Activated CD8-positive, alpha-beta memory T cell treated with anti-CD3 and anti-CD28 coated beads, Interleukin-2, amount 50 U/mL, for 24 hours (primary cell): ENCODE measurements around the gene FLAD1.
A peak's percentile ranks its signal among the peaks of the same experiment; 100 is the strongest.

ENCODE experiments used
- DNase-seq: peaks from one replicate; pipeline ENCODE4 v3.0.0-alpha.2; 2020; ENCODE audit errors: extremely low read depth

The FLAD1 gene

DNA sequence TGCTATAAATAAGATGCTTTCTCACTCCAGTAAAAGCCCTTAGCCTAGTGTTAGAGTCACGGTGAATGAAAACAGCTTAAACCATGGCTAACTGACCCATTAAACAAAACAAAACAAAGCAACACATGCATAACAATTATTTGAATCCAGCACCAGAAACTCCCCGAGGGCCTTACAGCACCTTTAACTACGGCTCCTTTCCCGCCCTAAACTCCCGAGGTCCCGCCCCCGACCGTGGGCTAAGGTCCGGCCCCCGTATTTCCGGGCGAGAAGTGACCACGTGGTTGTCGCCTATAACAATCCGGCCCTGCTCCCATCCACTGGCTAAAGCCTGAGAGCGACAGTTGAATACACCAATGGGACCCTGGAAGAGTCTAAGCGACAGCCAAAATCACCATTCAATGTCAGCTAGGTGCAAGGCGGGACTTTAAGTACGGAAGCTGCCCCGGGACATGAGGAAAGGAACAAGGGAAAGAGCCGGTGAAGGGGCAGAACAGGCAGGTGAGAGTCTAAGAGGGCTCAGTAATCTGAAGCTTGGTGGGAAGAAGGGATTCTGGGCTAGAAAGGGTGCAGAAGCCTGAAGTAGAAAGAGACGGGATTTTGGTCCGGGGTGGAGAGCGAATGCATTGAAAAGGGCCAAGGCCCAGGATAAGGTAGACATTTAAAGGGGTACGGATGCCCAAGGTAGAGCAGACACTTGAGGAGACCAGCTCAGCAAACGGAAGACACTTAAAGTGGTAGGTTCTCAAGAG, at the start of gene FLAD1:
Gene FLAD1, plus strand, starts transcription at position 448 of the 752 bp plus-strand sequence. CDS start 351 bp downstream, outside the sequence.
- peak; percentile 93 for DNase-seq

DNA sequence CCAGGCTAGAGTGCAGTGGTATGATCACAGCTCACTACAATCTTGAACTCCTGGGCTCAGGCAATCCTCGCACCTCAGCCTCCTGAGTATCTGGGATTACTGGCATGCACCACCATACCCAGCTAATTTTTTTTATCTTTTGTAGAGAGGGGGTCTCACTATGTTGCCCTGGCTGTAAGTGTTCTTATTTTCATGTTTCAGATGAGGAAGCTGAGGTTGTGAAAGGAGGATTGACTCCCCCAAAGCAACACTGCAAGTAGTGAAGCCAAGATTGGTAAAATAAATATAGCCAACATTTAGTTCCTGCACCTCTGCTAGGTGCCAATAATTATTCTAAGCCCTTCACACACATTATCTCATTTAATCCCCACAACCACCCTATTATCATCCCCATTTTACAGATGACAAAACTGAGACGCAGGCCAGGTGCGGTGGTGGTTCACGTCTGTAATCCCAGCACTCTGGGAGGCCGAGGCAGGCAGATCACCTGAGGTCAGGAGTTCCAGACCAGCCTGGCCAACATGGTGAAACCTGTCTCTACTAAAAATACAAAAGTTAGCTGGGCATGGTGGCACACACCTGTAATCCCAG, 48.7 kb upstream of the FLAD1 start:
- DNase-seq = no peak

DNA sequence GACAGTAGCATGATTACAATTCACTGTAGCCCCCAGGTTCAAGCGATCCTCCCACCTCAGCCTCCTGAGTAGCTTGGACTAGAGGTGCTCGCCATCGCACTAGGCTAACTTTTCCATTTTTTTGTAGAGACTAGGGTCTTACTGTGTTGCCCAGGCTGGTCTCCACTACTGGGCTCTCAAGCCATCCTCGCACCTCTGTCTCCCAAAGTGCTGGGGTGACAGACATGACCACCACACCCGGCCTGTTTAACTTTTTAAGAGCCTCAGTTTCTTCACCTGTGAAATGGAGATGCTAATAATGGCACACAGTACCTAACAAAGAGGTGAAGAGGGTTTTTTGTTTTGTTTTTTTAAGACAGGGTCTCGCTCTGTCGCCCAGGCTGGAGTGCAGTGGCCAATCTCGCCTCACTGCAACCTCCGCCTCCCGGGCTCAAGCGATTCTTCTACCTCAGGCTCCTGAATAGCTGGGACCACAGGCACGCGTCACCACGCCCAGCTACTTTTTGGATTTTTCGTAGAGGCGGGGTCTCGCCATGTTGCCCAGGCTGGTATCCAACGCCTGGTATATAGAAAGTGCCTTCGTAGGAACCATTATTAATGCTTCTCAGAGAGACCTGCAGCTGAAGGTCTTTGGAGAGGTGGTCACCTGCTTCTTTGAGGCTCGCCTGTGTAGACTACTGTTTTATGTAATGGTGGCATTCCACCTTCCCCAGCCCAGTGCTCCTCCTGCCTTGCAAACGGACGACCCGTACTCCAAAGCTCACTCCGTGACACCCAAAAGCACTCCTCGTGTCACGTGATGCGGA, 47.2 kb upstream of the FLAD1 start:
- no peak for DNase-seq

DNA sequence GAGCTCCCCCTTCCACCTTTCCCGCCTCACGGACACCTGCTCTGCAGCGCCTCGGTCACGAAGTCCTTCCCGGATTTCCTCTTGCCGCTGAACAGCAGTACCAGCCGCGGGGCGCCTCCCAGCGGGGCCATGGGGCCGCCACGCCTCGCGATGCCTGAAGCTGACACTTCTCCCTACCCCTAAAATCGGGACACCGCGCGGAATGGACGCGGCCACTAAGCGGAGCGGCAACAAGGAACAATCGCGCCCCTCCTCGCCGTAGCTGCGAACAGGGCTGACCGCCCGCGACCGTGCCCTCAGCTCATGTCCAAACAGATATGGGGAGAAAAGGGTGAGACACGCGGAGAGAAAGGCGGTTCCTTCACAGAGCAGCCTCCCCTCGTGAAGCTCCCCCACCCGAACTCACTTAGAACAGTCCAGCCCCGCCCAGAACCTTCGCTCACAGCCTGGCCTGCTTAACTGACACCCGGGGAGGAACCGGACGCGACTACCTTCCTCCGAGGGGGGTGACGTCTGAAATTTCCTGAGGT, 46.5 kb upstream of the FLAD1 start, which contains the start of gene PMVK:
Gene PMVK, minus strand, starts transcription at position 165 of the 530 bp plus-strand sequence. Its CDS starts 34 bp downstream, at position 131.
- peak; percentile 93 for DNase-seq

DNA sequence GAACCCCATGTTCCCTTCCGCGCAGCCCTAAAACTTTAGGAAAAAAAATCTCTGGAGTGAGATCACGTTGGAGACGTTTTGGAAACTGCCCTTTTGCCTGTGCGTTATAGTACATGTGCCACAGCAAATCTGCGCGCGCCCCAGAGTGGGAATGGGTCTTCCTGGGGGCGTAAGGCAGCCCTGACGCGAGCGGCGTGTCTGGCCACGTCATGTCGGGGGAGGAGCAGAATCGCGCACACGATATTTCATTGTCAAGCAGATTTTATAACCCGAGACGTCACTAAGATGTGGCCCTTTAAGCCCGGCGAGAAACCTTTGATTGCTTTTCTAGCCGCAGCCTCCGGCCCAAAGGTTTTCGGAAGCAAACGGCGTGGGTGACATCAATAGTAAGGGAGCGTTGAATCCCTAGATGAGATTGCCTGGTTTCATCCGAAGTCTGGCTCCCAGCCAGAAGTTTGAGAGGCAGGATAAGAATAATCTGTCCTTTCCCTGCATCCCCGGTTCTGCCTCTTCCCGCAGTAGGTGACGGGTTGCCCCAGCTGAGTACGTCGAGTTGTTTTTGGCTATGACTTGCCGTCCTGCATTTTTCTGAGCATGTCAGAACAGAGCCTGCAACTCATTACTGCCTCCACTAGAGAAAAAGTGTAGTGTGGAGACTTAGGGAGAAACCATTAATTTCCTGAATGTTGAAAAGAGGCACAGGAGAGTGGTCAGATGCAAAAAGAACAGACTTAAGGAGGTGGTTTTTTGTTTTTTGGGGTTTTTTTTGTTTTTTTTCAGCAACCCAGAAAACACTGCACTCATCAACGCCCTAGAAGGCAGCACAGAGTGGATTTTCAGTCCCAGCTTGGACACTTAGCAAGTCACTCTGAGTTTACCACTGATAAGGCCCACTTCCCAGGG, 45.8 kb upstream of the FLAD1 start:
- peak; percentile 71 for DNase-seq

DNA sequence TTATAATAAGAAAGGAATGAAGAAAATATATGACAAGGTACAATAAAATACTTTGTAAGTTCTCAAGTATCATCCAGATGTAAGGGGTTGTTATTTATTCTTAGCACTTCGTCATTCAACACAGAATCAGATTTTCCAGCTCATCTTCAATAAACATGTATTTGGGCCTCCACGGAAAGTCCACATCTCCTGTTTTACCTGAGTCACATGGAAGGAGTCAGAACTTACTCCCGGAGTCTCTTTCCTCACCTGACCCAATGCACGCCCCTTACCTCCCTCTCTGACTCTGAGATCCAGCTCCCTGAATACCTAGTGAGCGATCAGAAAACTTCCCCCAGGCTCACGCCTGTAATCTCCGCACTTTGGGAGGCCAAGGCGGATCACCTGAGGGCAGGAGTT, 45.2 kb upstream of the FLAD1 start:
- DNase-seq = no peak

DNA sequence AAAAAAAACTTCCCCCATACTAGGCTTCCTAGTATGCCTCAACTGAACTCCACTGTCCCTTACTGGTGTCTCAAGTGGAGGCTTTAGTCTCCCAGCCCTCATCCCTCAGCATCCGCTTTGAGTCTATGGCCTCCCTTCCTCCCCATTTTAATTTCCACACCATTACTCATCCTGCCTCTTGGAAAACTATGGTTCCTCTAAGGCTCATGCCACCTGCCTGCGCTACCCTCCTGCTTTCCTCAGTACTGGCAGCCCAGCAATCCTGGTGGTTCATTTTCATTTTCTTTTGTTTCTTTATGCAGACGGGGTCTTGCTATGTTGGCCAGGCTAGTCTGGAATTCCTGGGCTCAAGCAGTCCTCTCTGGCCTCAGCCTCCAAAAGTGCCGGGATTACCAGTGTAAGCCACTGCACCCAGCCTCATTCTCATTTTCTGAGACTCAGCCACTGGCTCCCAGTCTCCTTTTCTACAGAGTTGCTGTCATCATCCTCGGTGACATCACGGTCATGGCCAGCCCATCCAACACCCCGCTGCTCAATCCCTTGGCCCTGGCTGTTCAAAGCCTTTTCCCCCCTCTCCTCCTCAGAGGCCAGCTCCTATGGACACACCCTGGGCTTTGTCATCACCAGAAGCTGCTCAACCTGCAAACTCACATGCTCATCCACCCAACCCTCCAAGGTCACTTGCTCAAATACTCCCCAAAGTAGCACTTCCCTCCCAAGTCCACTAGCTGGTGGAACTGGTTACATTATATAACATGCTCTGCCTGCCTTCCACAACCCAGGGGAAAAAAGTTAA, 44.3 kb upstream of the FLAD1 start:
- no peak for DNase-seq

DNA sequence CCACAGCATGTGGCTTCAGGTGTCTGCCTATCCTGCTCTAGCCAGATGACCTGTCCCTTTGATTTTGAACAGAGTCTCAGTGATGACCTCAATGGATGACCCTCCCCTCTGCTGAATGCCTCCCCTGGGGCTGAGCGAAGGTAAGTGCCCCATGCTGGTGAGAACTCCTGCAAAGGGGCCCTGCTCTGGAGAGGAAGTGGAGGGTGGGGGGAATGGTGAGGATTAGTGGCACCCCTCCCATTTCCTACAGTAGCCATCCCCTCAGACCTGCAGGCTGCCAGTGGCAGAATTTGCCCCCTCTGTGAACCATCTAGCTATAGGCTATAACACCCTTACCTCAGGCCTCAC, 43.0 kb upstream of the FLAD1 start:
- no peak for DNase-seq

DNA sequence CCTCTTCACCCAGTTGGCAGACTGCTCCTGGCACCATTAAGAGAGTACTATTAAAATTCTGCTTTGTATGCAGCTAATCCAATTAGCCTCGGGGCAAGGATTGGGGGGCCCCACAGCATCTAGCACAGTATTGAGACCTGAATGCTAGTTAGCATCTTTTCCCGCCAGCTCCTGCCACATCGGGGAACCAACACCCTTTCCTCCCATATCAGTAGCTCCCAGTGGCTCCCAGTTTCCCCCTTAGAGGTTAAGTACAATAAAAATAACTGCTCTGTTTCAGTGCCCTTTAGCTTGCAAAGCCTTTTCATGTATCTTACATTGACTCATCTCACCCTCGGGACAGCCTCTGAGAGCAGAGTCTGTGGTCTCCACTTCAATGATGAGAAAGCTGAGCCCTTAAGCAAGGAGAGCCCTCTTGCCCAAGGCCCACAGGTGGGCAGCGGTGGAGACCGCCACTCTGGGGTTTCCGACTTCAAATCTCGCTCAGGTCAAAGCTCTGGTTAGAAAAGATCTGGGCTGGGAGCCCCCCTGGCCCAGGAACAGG, 42.4 kb upstream of the FLAD1 start:
- no peak for DNase-seq

DNA sequence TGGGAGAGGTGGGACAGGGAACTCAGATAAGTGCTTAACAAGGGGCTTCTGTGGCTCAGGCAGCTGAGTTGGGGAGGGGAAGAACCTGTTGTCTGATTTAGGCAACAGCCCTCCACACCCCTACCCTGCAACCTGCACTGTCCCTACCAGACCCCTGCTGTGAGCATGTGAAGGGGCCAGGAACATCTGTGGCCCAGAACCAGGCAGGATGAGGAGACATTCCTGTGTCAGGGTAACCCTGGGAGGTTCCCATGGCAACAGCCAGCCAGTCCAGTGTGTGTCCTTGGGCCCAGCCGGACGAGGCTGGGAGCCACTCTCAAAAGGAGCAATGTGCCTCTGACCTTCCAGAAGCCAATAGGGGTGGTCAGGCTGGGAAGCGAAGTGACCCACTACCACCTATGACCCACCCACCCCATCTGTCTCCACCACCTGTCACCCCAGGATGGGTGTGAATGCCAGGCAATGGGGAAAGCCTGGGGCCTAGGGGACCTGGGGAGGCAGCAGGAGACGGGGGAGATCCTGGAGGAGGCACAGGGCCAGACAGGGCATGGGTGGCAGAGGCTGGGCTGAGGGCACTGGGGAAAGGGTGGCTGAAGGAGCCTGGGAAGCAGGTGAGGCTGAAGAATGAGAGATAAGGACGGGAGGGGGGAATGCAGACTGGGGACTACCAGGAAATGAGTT, 41.7 kb upstream of the FLAD1 start:
- DNase-seq = no peak

DNA sequence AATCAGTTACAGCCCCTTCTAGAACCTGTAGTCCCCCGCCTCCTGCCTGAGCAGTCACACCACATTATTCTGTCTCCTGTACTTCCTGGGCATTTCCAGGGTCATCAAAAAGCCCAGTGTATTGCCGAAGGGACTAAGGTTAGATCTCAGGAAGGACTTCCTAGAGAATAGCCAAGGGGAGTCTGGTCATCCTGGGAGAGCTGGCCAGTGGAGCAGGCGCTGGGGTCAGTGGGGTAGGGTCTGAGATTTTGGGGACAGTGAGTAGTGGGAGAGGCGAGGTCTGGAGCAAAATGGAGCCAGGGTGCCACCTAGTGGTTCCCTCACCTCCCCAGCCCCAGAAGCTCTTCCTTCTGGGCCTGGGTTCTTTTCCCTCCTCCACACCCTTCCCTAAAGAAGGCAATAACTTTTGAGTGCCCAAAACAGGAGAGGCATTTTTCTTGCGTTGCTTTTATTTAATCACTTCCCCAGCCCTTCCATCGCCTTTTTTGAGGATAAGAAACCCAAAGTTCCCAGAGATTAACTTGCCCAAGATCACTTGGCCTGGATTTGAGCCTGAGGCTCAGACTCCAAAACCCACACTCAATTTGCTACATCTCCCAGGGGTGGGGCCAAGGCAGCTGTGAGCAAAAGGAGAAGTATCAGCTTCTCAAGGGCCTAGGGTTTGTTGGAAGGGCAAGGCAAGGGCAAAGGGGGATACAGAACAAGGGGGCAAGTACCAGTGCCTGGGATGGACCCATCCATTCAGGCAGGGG, 39.3 kb upstream of the FLAD1 start:
- DNase-seq = no peak

DNA sequence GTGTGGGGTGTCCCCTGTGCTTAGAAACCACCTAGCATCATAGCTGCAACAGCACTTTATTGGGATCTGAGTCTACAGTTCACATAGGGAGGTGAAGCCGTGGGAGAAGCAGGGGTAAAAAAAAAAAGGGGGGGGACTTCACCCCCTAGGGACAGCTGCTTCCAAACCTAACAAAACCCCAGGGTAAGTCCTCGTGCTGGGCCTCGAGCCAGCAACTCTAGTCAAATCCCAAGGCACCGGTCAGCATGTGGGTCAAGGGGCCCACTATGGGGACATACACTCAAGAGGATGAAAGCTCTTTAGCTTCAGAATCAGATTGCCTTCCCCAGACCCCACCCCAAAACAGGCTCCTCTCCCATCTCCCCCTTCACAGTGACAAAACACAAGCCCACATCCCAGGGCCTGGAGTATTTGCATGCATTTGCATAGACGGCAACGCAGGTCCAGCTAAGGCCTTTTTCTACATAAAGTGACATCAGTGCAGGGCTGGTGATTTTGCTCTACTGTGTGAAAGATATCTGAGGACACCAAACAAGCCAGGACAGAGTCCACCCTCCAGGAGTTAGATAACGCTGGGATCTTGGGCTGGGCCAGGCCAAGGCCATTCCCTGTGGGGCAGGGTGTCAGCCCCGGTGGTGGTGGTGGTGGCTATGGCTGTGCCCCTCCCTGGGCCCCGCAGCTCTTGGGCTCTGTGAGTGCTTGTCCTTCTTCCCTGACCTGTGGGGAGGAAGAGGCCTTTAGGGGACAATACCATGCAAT, 38.6 kb upstream of the FLAD1 start:
- no peak for DNase-seq

DNA sequence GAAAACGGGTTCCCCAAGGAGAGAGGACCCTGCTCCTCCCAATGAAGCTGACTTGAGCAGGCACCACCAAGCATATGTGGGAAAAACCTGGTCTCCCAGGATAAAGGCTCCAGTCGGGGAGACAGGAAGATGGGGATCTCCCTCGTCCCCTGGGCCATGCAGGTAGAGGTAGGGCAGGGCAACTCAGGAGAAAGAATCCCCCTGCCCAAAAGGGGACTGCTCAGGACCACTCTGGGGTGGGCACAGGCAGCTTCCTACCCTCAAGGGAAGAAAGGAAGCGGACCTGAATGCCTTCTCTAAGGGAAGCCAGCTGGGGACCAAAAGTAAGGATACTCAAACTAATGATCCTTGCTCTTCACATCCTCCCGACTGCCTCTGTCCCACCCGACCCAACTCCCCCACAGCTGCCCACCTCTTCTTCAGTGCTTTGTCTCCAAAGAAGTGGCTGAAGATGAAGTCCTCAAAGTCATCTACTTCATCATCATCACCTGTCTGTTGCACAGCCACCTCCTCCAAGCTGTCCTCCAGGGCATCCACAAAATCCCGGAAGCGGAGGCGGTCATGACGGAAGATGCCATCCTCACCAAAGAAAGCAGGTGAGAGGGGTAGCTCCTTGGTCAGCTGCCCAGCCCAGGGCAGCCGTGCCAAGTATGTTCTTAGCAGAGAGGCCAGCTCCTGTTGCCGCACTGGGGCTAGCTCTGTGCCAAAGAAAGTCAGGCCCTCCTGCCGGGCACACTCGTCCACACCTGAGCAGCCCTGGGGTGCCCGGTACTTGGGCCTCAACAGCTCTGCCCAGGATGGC, 37.8 kb upstream of the FLAD1 start:
- DNase-seq = no peak

DNA sequence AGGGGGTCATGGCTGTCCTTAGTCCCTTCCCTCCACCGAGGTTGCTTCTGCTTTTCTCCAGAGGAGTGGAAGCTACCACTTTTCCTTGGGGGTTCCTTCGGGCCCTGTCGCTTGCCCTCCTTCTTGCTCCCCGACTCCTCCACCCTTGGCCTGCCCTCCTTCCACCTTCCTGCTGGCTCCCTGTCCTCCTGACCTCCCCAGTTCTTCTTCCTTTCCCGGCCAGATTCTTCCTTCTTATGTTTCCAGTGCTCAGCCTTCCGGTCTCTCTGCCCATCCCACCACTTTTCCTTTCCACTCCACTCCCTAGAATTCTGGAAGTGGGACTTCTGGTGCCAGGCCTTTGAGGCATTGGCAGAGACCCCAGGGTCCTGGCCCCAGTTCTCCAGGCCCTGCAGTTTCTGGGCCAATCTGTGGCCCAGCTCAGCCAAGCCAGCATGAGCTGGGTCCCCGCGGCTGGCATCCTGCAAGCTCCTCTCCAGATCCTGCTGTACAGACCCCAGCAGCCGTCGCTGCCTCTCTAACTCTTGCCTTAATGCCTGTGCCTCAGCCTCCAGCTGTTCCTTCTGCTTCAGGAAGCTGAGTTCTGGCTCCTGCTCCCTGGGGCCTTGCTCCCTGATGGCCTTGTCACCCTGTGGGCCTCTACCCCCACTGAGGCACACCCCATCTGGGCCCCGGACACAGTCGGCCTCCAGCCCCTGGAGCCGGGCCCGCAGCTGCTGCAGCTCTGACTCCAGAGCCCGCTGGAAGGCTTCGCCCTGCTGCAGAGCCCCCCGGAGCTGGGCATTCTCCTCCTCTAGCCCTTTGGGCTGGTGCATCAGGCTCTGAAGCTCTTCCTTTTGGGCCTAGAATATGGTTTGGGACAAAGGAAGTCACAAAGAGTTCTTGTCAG, 36.9 kb upstream of the FLAD1 start:
- no peak for DNase-seq

DNA sequence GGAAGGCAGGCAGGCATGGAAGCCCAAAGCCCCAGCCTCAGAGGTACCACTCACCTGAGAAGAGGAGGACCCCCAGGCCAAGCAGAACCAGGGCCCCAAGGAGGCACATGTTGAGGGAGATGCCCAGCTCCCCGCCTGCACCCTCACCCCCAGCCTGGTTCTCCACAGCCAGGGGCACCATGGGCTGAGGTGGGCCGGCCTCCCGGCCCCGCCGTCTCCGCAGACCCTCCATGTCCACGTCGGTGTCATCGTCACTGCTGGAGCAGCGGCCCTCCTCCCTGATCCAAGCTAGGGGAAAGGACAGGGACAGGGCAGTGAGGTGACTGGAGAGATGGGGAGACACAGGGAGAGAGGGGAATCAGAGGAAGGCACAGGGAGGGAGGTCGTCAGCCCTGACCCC, 35.1 kb upstream of the FLAD1 start:
- no peak for DNase-seq

DNA sequence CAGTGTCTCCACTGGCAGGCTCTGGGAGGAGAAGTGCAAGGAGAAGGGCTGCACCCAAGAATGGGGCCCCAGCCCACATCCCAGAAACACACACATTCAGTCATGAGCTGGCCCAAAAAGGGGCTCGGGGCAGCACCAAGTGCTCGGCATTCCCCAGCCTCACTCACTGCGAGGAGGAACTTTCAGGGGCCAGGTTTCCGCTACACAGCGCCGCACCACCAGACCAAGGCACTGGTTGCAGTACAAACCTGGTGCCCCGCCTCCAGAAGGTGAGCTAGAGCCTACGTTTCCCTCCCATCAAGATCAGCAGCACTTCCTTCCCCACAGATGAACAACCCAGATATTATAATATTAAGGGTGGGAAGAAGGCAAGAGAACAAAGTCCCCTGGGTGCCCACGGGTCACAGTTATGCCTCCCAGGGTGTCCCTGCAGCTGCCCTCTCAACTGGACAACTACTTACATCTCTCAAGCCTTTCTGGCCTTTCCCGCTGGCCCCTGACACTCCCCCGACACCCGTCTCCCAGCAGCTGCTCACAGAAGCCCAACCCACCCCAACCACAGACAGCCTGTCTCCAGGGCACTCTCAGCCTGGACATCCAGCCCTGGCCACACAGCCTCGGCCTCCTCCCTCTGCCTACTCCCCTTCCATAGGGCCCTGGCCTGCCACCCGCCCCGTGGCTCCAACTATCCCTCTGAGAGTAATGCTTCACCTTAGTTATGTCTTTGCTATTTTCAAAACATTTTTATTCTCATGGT, 31.1 kb upstream of the FLAD1 start:
- DNase-seq = no peak
